Heart right ventricle (tissue), 16 donors: ENCODE data around the gene ARCN1. TPM values are rescaled to one million over a fixed set of nuclear protein-coding genes. Genes with fewer than 3 reads are reported as not detected.

Experiments
- ATAC-seq, 8 donors: fragments of 200-7000 bp; cut with Tn5 transposase; one replicate each; pipeline ENCODE4 v1.9.1; 2020; ENCODE audit warnings: mild to moderate bottlenecking in 8 of 8, moderate library complexity in 8 of 8, moderate number of reproducible peaks in 1 of 8
- DNase-seq, 2 donors: peaks; one replicate each; pipeline ENCODE4 v3.0.0-alpha.2; 2020
- H3K27ac ChIP-seq, 10 donors: fragments of 200-600 bp; sonication (generic) in 2 of 10; one replicate each; pipeline versions ENCODE4 v1.5.0 to v1.8.0; 2020 to 2022; ENCODE audit warnings: mild to moderate bottlenecking in 3 of 10
- H3K27me3 ChIP-seq, 7 donors: fragments of 200-600 bp; one replicate each; pipeline ENCODE4 v1.8.0; 2021 to 2022; ENCODE audit warnings: mild to moderate bottlenecking in 2 of 7
- H3K36me3 ChIP-seq, 9 donors: fragments of 200-600 bp; sonication (generic) in 1 of 9; one replicate each; pipeline versions ENCODE4 v1.5.0 to v1.8.0; 2020 to 2022; ENCODE audit warnings: mild to moderate bottlenecking in 2 of 9
- H3K4me1 ChIP-seq, 9 donors: fragments of 200-600 bp; sonication (generic) in 1 of 9; one replicate each; pipeline versions ENCODE4 v1.5.0 to v1.8.0; 2020 to 2022; ENCODE audit warnings: mild to moderate bottlenecking in 4 of 9
- H3K4me3 ChIP-seq, 10 donors: fragments of 200-600 bp; sonication (generic) in 2 of 10; one replicate each; pipeline versions ENCODE4 v1.5.0 to v1.8.0; 2020 to 2022; ENCODE audit warnings: mild to moderate bottlenecking in 7 of 10, moderate library complexity in 2 of 10
- H3K9me3 ChIP-seq, 11 donors: fragments of 200-600 bp in 10 of 11; sonication (generic) in 2 of 11; one replicate each; pipeline versions ENCODE4 v1.5.0 to v1.8.0; 2013 to 2022; ENCODE audit warnings: mild to moderate bottlenecking in 2 of 11, control low read depth in 1 of 11, moderate library complexity in 1 of 11
- WGBS, 2 donors: extraction: QIAGEN DNeasy Blood & Tissue Kit; methylation state at CpG; one replicate each; pipeline ENCODE4 v1.1.7; 2013; ENCODE audit warnings: inconsistent platforms in 1 of 2; 5-methylcytosine and 5-hydroxymethylcytosine counted together
- intact Hi-C, 10 donors: fragments of 100-400 bp; cut with DNase I; formaldehyde crosslinking; loops; one replicate each; pipeline versions ENCODE4 v1.11.1 to v1.14.2; 2022
- polyA plus RNA-seq, 2 donors: library from polyadenylated mRNA; stranded (reverse); fragments of 200-250 nt; gene quantifications; one replicate each; pipeline ENCODE4 v1.2.3, GENCODE V29; 2013
- total RNA-seq, 10 donors: library from RNA; stranded (reverse); fragmentation: NEBNext Ultra II Directional in 3 of 10; extraction: Animal tissue kit (Norgen Biotek cat#: 25700) in 3 of 10; gene quantifications; one replicate each; pipeline versions ENCODE4 v1.2.1 to v1.2.4, GENCODE V29; 2021 to 2023
- TF ChIP-seq, protein P1 (sequence below), 9 donors: fragments of 200-600 bp; sonication (generic) in 2 of 9; IDR thresholded peaks; one replicate each; pipeline versions ENCODE4 v1.5.0 to v1.8.0; 2021 to 2022; ENCODE audit warnings: antibody characterized with exemption in 9 of 9, mild to moderate bottlenecking in 5 of 9, moderate library complexity in 1 of 9
- donor health status: Arrhythmogenic right ventricular cardiomyopathy.
- donor health status: ischemic (EF 13 %, LVEDD 7.1; RV severe dilation, severe dysfunction).
- donor health status: healthy with polysubstance abuse.
- donor health status: DM: no; HTN: yes; CAD: no.
- donor health status: DM: no; HTN: no; CAD: no.
- donor health status: ischemic (EF 25% LVEDD 6.9; RV normal size, moderate dysfunction).
- donor health status: ischemic (EF 25% LVEDD 5.7; RV mildly dilated, moderate dysfunction).
- donor health status: healthy.
- donor health status: DM: yes; HTN: yes; CAD: no.
- donor health status: Ischemic cardiomyopathy.
- donor health status: ischemic (EF 35%, LVEDD 5.7; RV mildly dilated, moderate dysfunction).
- donor health status: nonischemic (EF 11% LVEDD 7.7; RV severe dilation, severe dysfunction).
- donor health status: DM: yes; HTN: yes; CAD: no.
- donor health status: PGD.
- donor health status: ischemic (EF 29% LVEDD 5.4; RV normal size, mild dysfunction).
- donor health status: nonischemic (EF 23%, LVEDD 6.1; RV moderate dilation, normal function).

ARCN1 gene
- total and polyA plus RNA-seq, 12 donors: 48.8 to 122 (median 94.5) TPM

- H3K4me1 ChIP-seq: peaks cover 44 to 99% (median 66%) of the 10 kb centered on the region in 9 donors
- intact Hi-C loops: no loop called here
- H3K27ac ChIP-seq: peak overlapping the region in 1 of 10 donors; percentile 44
- no peaks in the 10 kb centered on the region for H3K9me3 ChIP-seq
- no peak overlapping the region for H3K4me3 ChIP-seq
- H3K36me3 ChIP-seq: peaks cover 5 to 79% (median 63%) of the 10 kb centered on the region in 9 donors
- no peak for DNase-seq
- TF ChIP-seq, protein P1, sequence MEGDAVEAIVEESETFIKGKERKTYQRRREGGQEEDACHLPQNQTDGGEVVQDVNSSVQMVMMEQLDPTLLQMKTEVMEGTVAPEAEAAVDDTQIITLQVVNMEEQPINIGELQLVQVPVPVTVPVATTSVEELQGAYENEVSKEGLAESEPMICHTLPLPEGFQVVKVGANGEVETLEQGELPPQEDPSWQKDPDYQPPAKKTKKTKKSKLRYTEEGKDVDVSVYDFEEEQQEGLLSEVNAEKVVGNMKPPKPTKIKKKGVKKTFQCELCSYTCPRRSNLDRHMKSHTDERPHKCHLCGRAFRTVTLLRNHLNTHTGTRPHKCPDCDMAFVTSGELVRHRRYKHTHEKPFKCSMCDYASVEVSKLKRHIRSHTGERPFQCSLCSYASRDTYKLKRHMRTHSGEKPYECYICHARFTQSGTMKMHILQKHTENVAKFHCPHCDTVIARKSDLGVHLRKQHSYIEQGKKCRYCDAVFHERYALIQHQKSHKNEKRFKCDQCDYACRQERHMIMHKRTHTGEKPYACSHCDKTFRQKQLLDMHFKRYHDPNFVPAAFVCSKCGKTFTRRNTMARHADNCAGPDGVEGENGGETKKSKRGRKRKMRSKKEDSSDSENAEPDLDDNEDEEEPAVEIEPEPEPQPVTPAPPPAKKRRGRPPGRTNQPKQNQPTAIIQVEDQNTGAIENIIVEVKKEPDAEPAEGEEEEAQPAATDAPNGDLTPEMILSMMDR (IDR thresholded peaks at IDR 0.05): no peak
- H3K27me3 ChIP-seq: peaks cover 0 to 10% (median 0%) of the 10 kb centered on the region in 7 donors
- ATAC-seq: no peak
- WGBS, 2 donors: 83 to 94% methylated on average over 2 of the region's 2 CpGs
Measured at GRCh38 chr11:118625976-118626375, 53.8 kb downstream of the ARCN1 start.

- Histone ChIP-seq H3K27me3 (no peaks in the 10 kb centered on the region), H3K27ac (peak overlapping the region in 4 of 10 donors; percentile 59 to 82 (median 69)), H3K4me3 (no peak overlapping the region), H3K36me3 (peaks cover 10 to 92% (median 78%) of the 10 kb centered on the region in 9 donors), H3K4me1 (peaks cover 33 to 99% (median 61%) of the 10 kb centered on the region in 9 donors), H3K9me3 (no peaks in the 10 kb centered on the region)
- intact Hi-C loops: no loop called here
- WGBS, 2 donors: 87 to 95% methylated on average over 10 of the region's 10 CpGs
- DNase-seq (no peak), ATAC-seq (no peak)
- TF ChIP-seq, protein P1 (IDR thresholded peaks at IDR 0.05): no peak
Measured at GRCh38 chr11:118627566-118627965, 55.4 kb downstream of the ARCN1 start.

DNA sequence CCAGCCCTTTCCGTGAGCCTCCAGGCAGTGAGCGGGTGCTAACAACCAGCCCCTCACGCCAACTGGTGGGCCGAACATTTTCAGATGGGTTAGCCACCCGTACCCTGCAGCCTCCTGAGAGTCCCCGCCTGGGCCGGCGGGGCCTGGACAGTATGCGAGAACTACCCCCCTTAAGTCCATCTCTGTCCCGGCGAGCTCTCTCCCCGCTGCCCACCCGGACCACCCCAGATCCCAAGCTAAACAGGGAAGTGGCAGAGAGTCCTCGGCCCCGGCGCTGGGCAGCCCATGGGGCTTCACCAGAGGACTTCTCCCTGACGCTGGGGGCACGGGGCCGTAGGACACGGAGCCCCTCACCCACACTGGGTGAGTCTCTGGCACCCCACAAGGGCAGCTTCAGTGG lies 55.8 kb downstream of the ARCN1 start:
- Histone ChIP-seq H3K36me3 (peaks cover 10 to 97% (median 78%) of the 10 kb centered on the region in 9 donors), H3K9me3 (no peaks in the 10 kb centered on the region), H3K4me1 (peaks cover 29 to 99% (median 61%) of the 10 kb centered on the region in 9 donors), H3K27me3 (no peaks in the 10 kb centered on the region), H3K27ac (peak overlapping the region in 9 of 10 donors; percentile 22 to 82 (median 63)), H3K4me3 (no peak overlapping the region)
- ATAC-seq: peak in 1 of 8 donors; percentile 0
- TF ChIP-seq, protein P1 (IDR thresholded peaks at IDR 0.05): no peak
- DNase-seq: no peak
- intact Hi-C loops: no loop called here
- WGBS, 2 donors: 86 to 93% methylated on average over 20 of the region's 20 CpGs

- TF ChIP-seq, protein P1 (IDR thresholded peaks at IDR 0.05): no peak
- WGBS, 2 donors: 59 to 65% methylated on average over 13 of the region's 13 CpGs
- peaks cover 10 to 99% (median 78%) of the 10 kb centered on the region in 9 donors for H3K36me3 ChIP-seq
- intact Hi-C loops: no loop called here
- peaks cover 26 to 99% (median 61%) of the 10 kb centered on the region in 9 donors for H3K4me1 ChIP-seq
- H3K9me3 ChIP-seq: no peaks in the 10 kb centered on the region
- no peak overlapping the region for H3K4me3 ChIP-seq
- ATAC-seq (peak; percentile 14 to 78 (median 54)), DNase-seq (peak; percentile 52 to 77)
- H3K27ac ChIP-seq: peak overlapping the region in 9 of 10 donors; percentile 22 to 82 (median 63)
- H3K27me3 ChIP-seq: no peaks in the 10 kb centered on the region
Measured at GRCh38 chr11:118628432-118628831, 56.2 kb downstream of the ARCN1 start.
